ENCODE results near the gene SYNPR.

DNA sequence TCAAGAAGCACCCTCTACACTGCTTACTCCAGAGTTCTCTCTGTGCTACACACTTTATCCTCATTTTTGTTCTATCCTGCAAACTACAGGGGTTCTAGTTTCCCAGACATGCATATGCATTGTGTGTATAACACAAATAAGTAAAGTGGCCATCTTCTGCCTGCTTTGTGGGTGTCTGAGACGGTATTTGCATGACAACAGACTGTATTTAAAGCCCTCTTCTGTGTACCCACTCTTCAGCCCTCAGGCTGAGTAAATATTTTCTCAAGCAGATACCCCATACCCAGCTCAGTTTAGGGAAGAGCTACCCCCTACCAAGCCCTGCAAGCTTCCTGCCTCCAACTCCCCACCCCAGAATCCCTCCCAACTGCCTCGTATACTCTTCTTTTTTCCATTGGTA, 31.7 kb downstream of the SYNPR start:
- TF ChIP-seq, protein P1, sequence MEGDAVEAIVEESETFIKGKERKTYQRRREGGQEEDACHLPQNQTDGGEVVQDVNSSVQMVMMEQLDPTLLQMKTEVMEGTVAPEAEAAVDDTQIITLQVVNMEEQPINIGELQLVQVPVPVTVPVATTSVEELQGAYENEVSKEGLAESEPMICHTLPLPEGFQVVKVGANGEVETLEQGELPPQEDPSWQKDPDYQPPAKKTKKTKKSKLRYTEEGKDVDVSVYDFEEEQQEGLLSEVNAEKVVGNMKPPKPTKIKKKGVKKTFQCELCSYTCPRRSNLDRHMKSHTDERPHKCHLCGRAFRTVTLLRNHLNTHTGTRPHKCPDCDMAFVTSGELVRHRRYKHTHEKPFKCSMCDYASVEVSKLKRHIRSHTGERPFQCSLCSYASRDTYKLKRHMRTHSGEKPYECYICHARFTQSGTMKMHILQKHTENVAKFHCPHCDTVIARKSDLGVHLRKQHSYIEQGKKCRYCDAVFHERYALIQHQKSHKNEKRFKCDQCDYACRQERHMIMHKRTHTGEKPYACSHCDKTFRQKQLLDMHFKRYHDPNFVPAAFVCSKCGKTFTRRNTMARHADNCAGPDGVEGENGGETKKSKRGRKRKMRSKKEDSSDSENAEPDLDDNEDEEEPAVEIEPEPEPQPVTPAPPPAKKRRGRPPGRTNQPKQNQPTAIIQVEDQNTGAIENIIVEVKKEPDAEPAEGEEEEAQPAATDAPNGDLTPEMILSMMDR (IDR thresholded peaks at IDR 0.05; ENCODE audit: insufficient read depth, low read depth, low read length) = no peak
- TF ChIP-seq EZH2 (IDR thresholded peaks at IDR 0.05; ENCODE audit: insufficient read depth, low read length) = no peak
